Pancreas (tissue), 10 donors: Measurements from ENCODE around the gene PDGFRA. TPM values are rescaled to one million over a fixed set of nuclear protein-coding genes. Genes with fewer than 3 reads are reported as not detected.

Source experiments
- ATAC-seq, 4 donors: fragments of 200-7000 bp; cut with Tn5 transposase; one replicate each; pipeline versions ENCODE4 v1.8.0 to v1.9.1; 2020; ENCODE audit warnings: mild to moderate bottlenecking in 4 of 4, moderate library complexity in 4 of 4
- DNase-seq, 6 donors: peaks; one replicate each; pipeline ENCODE4 v3.0.0-alpha.2; 2020
- FAIRE-seq: peaks from 2 replicates; lab custom pipeline; 2012; peaks lifted over from hg19 to GRCh38; lab: Jason Lieb, UNC
- H3K27ac ChIP-seq, 4 donors: fragments of 200-600 bp; sonication (generic); 1 replicate in 3 of 4; 2 replicates in 1 of 4; pipeline versions ENCODE4 v1.5.0 to v1.8.0; 2020
- H3K27me3 ChIP-seq, 4 donors: fragments of 200-600 bp; one replicate each; pipeline ENCODE4 v1.8.0; 2021
- H3K36me3 ChIP-seq, 3 donors: fragments of 200-600 bp; sonication (generic) in 1 of 3; one replicate each; pipeline versions ENCODE4 v1.5.0 to v1.8.0; 2020 to 2021
- H3K4me1 ChIP-seq, 3 donors: fragments of 200-600 bp; one replicate each; pipeline ENCODE4 v1.8.0; 2021
- H3K4me3 ChIP-seq, 4 donors: fragments of 200-600 bp; sonication (generic) in 2 of 4; one replicate each; pipeline versions ENCODE4 v1.5.0 to v1.8.0; 2020 to 2021
- H3K9me3 ChIP-seq, 4 donors: fragments of 200-600 bp; one replicate each; pipeline ENCODE4 v1.8.0; 2021
- CTCF ChIP-seq, 4 donors: fragments of 200-600 bp; sonication (generic) in 3 of 4; IDR thresholded peaks; one replicate each; pipeline versions ENCODE4 v1.5.0 to v1.8.0; 2021; ENCODE audit warnings: antibody characterized with exemption in 4 of 4
- WGBS, 2 donors: extraction: QIAGEN DNeasy Blood & Tissue Kit; methylation state at CpG; one replicate each; pipeline ENCODE4 v1.1.7; 2013; 5-methylcytosine and 5-hydroxymethylcytosine counted together
- intact Hi-C, 3 donors: fragments of 100-400 bp; cut with DNase I; formaldehyde crosslinking; loops; one replicate each; pipeline versions ENCODE4 v1.11.1 to v1.14.2; 2022
- polyA plus RNA-seq, 2 donors: library from polyadenylated mRNA; stranded (reverse); fragments of 200-250 nt; gene quantifications; one replicate each; pipeline ENCODE4 v1.2.3, GENCODE V29; 2013
- total RNA-seq, 6 donors: library from RNA; stranded (reverse); fragmentation: NEBNext Ultra II Directional in 4 of 6; extraction: Animal tissue kit (Norgen Biotek cat#: 25700) in 4 of 6; gene quantifications; one replicate each; pipeline versions ENCODE4 v1.2.1 to v1.2.4, GENCODE V29; 2021 to 2023
- donor health status: healthy with polysubstance abuse.
- donor health status: DM: no; HTN: no; CAD: no; lungs with moderate emphysema.
- donor health status: DM: no; HTN: no; CAD: no.
- donor health status: control.
- donor health status: control.
- donor health status: Bipolar disorder and iron deficiency.
- donor health status: DM: yes; HTN: yes; CAD: no.
- donor health status: DM: no; HTN: no; CAD: no.
- donor health status: DM: no; HTN: no; CAD: no.
- donor health status: DM: yes; HTN: yes; CAD: no.

Gene PDGFRA
- total and polyA plus RNA-seq, 8 donors, result 2.6 to 43.0 (median 11.1) TPM

GRCh38 chr4:54317690-54318089 lies 88.6 kb downstream of the PDGFRA start:
- intact Hi-C loops, result no loop called here

GRCh38 chr4:54318904-54319303 lies 89.8 kb downstream of the PDGFRA start:
- H3K4me1 ChIP-seq, result no peaks in the 10 kb centered on the region
- no peak for FAIRE-seq
- no peaks in the 10 kb centered on the region for H3K36me3 ChIP-seq
- H3K27ac ChIP-seq, result no peak overlapping the region
- H3K27me3 ChIP-seq, result no peaks in the 10 kb centered on the region
- WGBS, 2 donors, result 25 to 26% methylated on average over 5 of the region's 5 CpGs
- H3K9me3 ChIP-seq, result no peaks in the 10 kb centered on the region
- peak; percentile 40 to 68 (median 60) for TF ChIP-seq CTCF (IDR thresholded peaks at IDR 0.05)
- intact Hi-C loops, result no loop called here
- DNase-seq, result no peak
- no peak overlapping the region for H3K4me3 ChIP-seq
- ATAC-seq, result peak in 3 of 4 donors; percentile 39 to 70 (median 64)

More at GRCh38 chr4:54317690-54318089, 88.6 kb downstream of the PDGFRA start:
- Histone ChIP-seq H3K27me3 (no peaks in the 10 kb centered on the region), H3K4me3 (no peak overlapping the region), H3K4me1 (no peaks in the 10 kb centered on the region), H3K27ac (no peak overlapping the region), H3K36me3 (no peaks in the 10 kb centered on the region), H3K9me3 (no peaks in the 10 kb centered on the region)
- DNase-seq (no peak), ATAC-seq (no peak), FAIRE-seq (no peak)
- 77 to 81% methylated on average over 2 of the region's 2 CpGs for WGBS, 2 donors
- no peak for TF ChIP-seq CTCF (IDR thresholded peaks at IDR 0.05)

GRCh38 chr4:54320826-54321685 lies 92.0 kb downstream of the PDGFRA start:
- Histone ChIP-seq H3K27ac (no peak overlapping the region), H3K9me3 (no peaks in the 10 kb centered on the region), H3K4me1 (no peaks in the 10 kb centered on the region), H3K27me3 (no peaks in the 10 kb centered on the region), H3K4me3 (no peak overlapping the region), H3K36me3 (no peaks in the 10 kb centered on the region)
- intact Hi-C loops, result no loop called here
- ATAC-seq, result no peak
- DNase-seq, result no peak
- TF ChIP-seq CTCF (IDR thresholded peaks at IDR 0.05), result no peak
- FAIRE-seq, result no peak
- WGBS, 2 donors, result 73 to 82% methylated on average over 7 of the region's 7 CpGs

GRCh38 chr4:54322818-54323417 lies 93.8 kb downstream of the PDGFRA start:
- no peaks in the 10 kb centered on the region for H3K4me1 ChIP-seq
- peak; percentile 47 to 75 (median 56) for DNase-seq
- no peak overlapping the region for H3K27ac ChIP-seq
- intact Hi-C loops, result no loop called here
- FAIRE-seq, result no peak
- H3K9me3 ChIP-seq, result no peaks in the 10 kb centered on the region
- no peak overlapping the region for H3K4me3 ChIP-seq
- WGBS, 2 donors, result 27% methylated on average over 10 of the region's 10 CpGs
- peak; percentile 68 to 94 (median 92) for ATAC-seq
- H3K36me3 ChIP-seq, result no peaks in the 10 kb centered on the region
- H3K27me3 ChIP-seq, result no peaks in the 10 kb centered on the region
- peak; percentile 27 to 60 (median 56) for TF ChIP-seq CTCF (IDR thresholded peaks at IDR 0.05)
